Measurements from ENCODE around the gene IQGAP2. TPM values are rescaled to one million over a fixed set of nuclear protein-coding genes. Genes with fewer than 3 reads are reported as not detected.

The IQGAP2 gene
- total RNA-seq, 1 donor from 2014 or later: 14.2 TPM

- H3K27me3 Mint-ChIP-seq (ENCODE audit: low read depth): no peaks in the 10 kb centered on the region
- H3K4me3 Mint-ChIP-seq: no peak overlapping the region
- H3K9me3 Mint-ChIP-seq: no peaks in the 10 kb centered on the region
- no peaks in the 10 kb centered on the region for H3K4me1 Mint-ChIP-seq
- no peak for DNase-seq (ENCODE audit: low read depth, low spot score)
- H3K27ac Mint-ChIP-seq (ENCODE audit: unreplicated experiment): no peak overlapping the region
- peak; percentile 44 for TF ChIP-seq CTCF (conservative IDR thresholded peaks at IDR 0.05)
- H3K36me3 Mint-ChIP-seq (ENCODE audit: low read depth): no peaks in the 10 kb centered on the region
These were observed 168.5 kb downstream of the IQGAP2 start for GRCh38 chr5:76571559-76571958.

GRCh38 chr5:76576450-76576849 is 173.4 kb downstream of the IQGAP2 start:
- Mint-ChIP-seq H3K27ac (ENCODE audit: unreplicated experiment) (no peak overlapping the region), H3K9me3 (no peaks in the 10 kb centered on the region), H3K4me3 (no peak overlapping the region), H3K36me3 (ENCODE audit: low read depth) (no peaks in the 10 kb centered on the region), H3K27me3 (ENCODE audit: low read depth) (no peaks in the 10 kb centered on the region), H3K4me1 (no peaks in the 10 kb centered on the region)
- TF ChIP-seq CTCF (conservative IDR thresholded peaks at IDR 0.05): no peak
- no peak for DNase-seq (ENCODE audit: low read depth, low spot score)

GRCh38 chr5:76576996-76577395 is 173.9 kb downstream of the IQGAP2 start:
- H3K27ac Mint-ChIP-seq (ENCODE audit: unreplicated experiment): no peak overlapping the region
- DNase-seq (ENCODE audit: low read depth, low spot score): no peak
- no peaks in the 10 kb centered on the region for H3K9me3 Mint-ChIP-seq
- H3K27me3 Mint-ChIP-seq (ENCODE audit: low read depth): no peaks in the 10 kb centered on the region
- no peaks in the 10 kb centered on the region for H3K4me1 Mint-ChIP-seq
- no peak for TF ChIP-seq CTCF (conservative IDR thresholded peaks at IDR 0.05)
- H3K4me3 Mint-ChIP-seq: no peak overlapping the region
- no peaks in the 10 kb centered on the region for H3K36me3 Mint-ChIP-seq (ENCODE audit: low read depth)

GRCh38 chr5:76579166-76579937 is 176.3 kb downstream of the IQGAP2 start:
- no peaks in the 10 kb centered on the region for H3K36me3 Mint-ChIP-seq (ENCODE audit: low read depth)
- H3K27me3 Mint-ChIP-seq (ENCODE audit: low read depth): no peaks in the 10 kb centered on the region
- H3K9me3 Mint-ChIP-seq: no peaks in the 10 kb centered on the region
- H3K4me3 Mint-ChIP-seq: no peak overlapping the region
- no peak for DNase-seq (ENCODE audit: low read depth, low spot score)
- no peaks in the 10 kb centered on the region for H3K4me1 Mint-ChIP-seq
- no peak overlapping the region for H3K27ac Mint-ChIP-seq (ENCODE audit: unreplicated experiment)
- no peak for TF ChIP-seq CTCF (conservative IDR thresholded peaks at IDR 0.05)

GRCh38 chr5:76580981-76581380 is 177.9 kb downstream of the IQGAP2 start:
- Mint-ChIP-seq H3K36me3 (ENCODE audit: low read depth) (no peaks in the 10 kb centered on the region), H3K27me3 (ENCODE audit: low read depth) (no peaks in the 10 kb centered on the region), H3K4me3 (no peak overlapping the region), H3K4me1 (no peaks in the 10 kb centered on the region), H3K27ac (ENCODE audit: unreplicated experiment) (no peak overlapping the region), H3K9me3 (no peaks in the 10 kb centered on the region)
- no peak for TF ChIP-seq CTCF (conservative IDR thresholded peaks at IDR 0.05)
- no peak for DNase-seq (ENCODE audit: low read depth, low spot score)

Data from neural crest cell (in vitro differentiated cells).